Stimulated activated CD8-positive, alpha-beta memory T cell treated with anti-CD3 and anti-CD28 coated beads, Interleukin-4, amount 100 ng/mL, for 4 hours (primary cell): ENCODE measurements around the gene SESTD1.
"Not testable (repeated sequence)": the region's sequence is repeated elsewhere in the genome, so short reads cannot be mapped to it uniquely, and the experiment has no call there.

ENCODE experiments used
- DNase-seq, 2 donors: peaks; one replicate each; pipeline ENCODE4 v3.0.0-alpha.2; 2020; ENCODE audit warnings: low read depth in 2 of 2, low spot score in 1 of 2

SESTD1 gene

GRCh38 chr2:179107737-179108136 is 156.9 kb downstream of the SESTD1 start:
- no peak for DNase-seq

GRCh38 chr2:179106676-179107428 is 157.8 kb downstream of the SESTD1 start:
- no peak for DNase-seq

- DNase-seq = no peak
Measured at GRCh38 chr2:179106342-179106675, 158.3 kb downstream of the SESTD1 start.

- no peak for DNase-seq
Measured at GRCh38 chr2:179104736-179105135, 159.9 kb downstream of the SESTD1 start.

GRCh38 chr2:179098080-179098689 is 166.4 kb downstream of the SESTD1 start:
- DNase-seq = no peak

- no peak for DNase-seq
Measured at GRCh38 chr2:179097131-179097530, 167.5 kb downstream of the SESTD1 start.

- DNase-seq = no peak
Measured at GRCh38 chr2:179096090-179096489, 168.5 kb downstream of the SESTD1 start.

- not testable (repeated sequence) for DNase-seq
Measured at GRCh38 chr2:179092912-179093311, 171.7 kb downstream of the SESTD1 start.

- no peak for DNase-seq
Measured at GRCh38 chr2:179082697-179083096, 181.9 kb downstream of the SESTD1 start.

GRCh38 chr2:179081954-179082353 is 182.7 kb downstream of the SESTD1 start:
- no peak for DNase-seq

GRCh38 chr2:179072527-179072926 is 192.1 kb downstream of the SESTD1 start:
- DNase-seq = no peak

GRCh38 chr2:179071810-179072355 is 192.7 kb downstream of the SESTD1 start:
- DNase-seq = no peak

GRCh38 chr2:179070895-179071294 is 193.7 kb downstream of the SESTD1 start:
- DNase-seq = no peak

GRCh38 chr2:179069685-179070084 is 194.9 kb downstream of the SESTD1 start:
- no peak for DNase-seq

- DNase-seq = no peak
Measured at GRCh38 chr2:179068991-179069643, 195.5 kb downstream of the SESTD1 start.

GRCh38 chr2:179059026-179059700 is 205.5 kb downstream of the SESTD1 start:
- DNase-seq = no peak

GRCh38 chr2:179057737-179058136 is 206.9 kb downstream of the SESTD1 start:
- DNase-seq = no peak

- DNase-seq = not testable (repeated sequence)
Measured at GRCh38 chr2:179053568-179053967, 211.1 kb downstream of the SESTD1 start.
